ENCODE data around the gene HAND2. TPM values are rescaled to one million over a fixed set of nuclear protein-coding genes. Genes with fewer than 3 reads are reported as not detected.
A peak's percentile ranks its signal among the peaks of the same experiment; 100 is the strongest.

Gene HAND2
- total and polyA plus RNA-seq, 2 of the 8 experiments (the other 6 are each of a cell fraction or from before 2014, with no cell fraction given) = 0.05 TPM; not detected in 1

GRCh38 chr4:173509036-173510001 is 20.7 kb downstream of the HAND2 start:
- Histone ChIP-seq H3K23me2 (ENCODE audit: low read depth, low read length) (peaks cover 2% of the 10 kb centered on the region; the same call in 1 of the 2 replicates), H2BK15ac (ENCODE audit: low read length) (no peak overlapping the region), H3K9ac (replicated peaks in 1 of 4; ENCODE audit: extremely low read depth in 1 of 4, low read depth in 3 of 4, low read length in 3 of 4) (no peak overlapping the region), H2BK12ac (ENCODE audit: low read depth, low read length) (no peak overlapping the region), H2BK5ac (ENCODE audit: low read depth, low read length) (no peak overlapping the region), H2BK20ac (ENCODE audit: low read length) (no peak overlapping the region), H2AK5ac (ENCODE audit: low read depth, low read length) (no peak overlapping the region), H3K14ac (ENCODE audit: insufficient read length) (no peak overlapping the region), H3K4me1 (replicated peaks in 1 of 4; ENCODE audit: control insufficient read depth in 3 of 4, insufficient read depth in 4 of 4, low read length in 3 of 4) (peaks cover 0 to 21% (median 13%) of the 10 kb centered on the region in 4 experiments; a peak in 6 of 7 replicates), H4K5ac (ENCODE audit: insufficient read length, low read depth, low read length) (no peak overlapping the region), H3K4me3 (ENCODE audit: extremely low read depth in 1 of 4, insufficient read depth in 2 of 4, low read depth in 3 of 4, low read length in 4 of 4) (peak overlapping the region; percentile 17 to 50 (median 22); a peak in 6 of 8 replicates), H3K79me2 (ENCODE audit: control insufficient read depth in 1 of 2, insufficient read depth in 2 of 2, low read length in 2 of 2) (no peaks in the 10 kb centered on the region), H4K91ac (replicated peaks; ENCODE audit: insufficient read length, low read length) (no peak overlapping the region), H4K8ac (ENCODE audit: extremely low read depth, insufficient read depth, low read length) (no peak overlapping the region; the same call in 1 of the 2 replicates), H2BK120ac (replicated peaks; ENCODE audit: low read depth, low read length) (no peak overlapping the region), H2AFZ (ENCODE audit: low read length) (no peak overlapping the region), H3K4me2 (ENCODE audit: insufficient read depth in 1 of 2, low read depth in 2 of 2, low read length in 2 of 2) (peak overlapping the region; percentile 65 to 66), H3K4ac (replicated peaks; ENCODE audit: insufficient read length, low read depth, low read length) (no peak overlapping the region), H4K20me1 (replicated peaks in 1 of 2; ENCODE audit: control insufficient read depth in 1 of 2, insufficient read depth in 2 of 2, low read length in 2 of 2) (peaks cover 10 to 17% of the 10 kb centered on the region in 2 experiments), H3K23ac (ENCODE audit: insufficient read length) (no peak overlapping the region), H3K36me3 (ENCODE audit: control insufficient read depth in 2 of 4, insufficient read depth in 4 of 4, low read length in 3 of 4) (no peaks in the 10 kb centered on the region), H3K27ac (ENCODE audit: low read depth, low read length) (no peak overlapping the region), H3K18ac (ENCODE audit: extremely low read depth, low read length) (no peak overlapping the region), H3K27me3 (replicated peaks in 1 of 4; ENCODE audit: control insufficient read depth in 3 of 4, extremely low read depth in 1 of 4, insufficient read depth in 3 of 4, low read length in 3 of 4) (peaks cover 95 to 100% (median 100%) of the 10 kb centered on the region in 4 experiments), H3K56ac (replicated peaks; ENCODE audit: insufficient read length, low read depth, low read length) (no peak overlapping the region), H3K9me3 (ENCODE audit: insufficient read depth in 2 of 2, low read depth in 1 of 2, low read length in 1 of 2) (no peaks in the 10 kb centered on the region), H3K79me1 (ENCODE audit: low read depth, low read length) (no peaks in the 10 kb centered on the region)
- ChIA-PET CTCF (ENCODE audit: partially characterized antibody) (interaction anchor here (0.8 to 3.6 kb wide), 14 partner anchors 9 to 644 kb away, joined by 3 to 27 read pairs (median 6); partner anchors contain the start of gene HAND2), POLR2A (ENCODE audit: partially characterized antibody) (interaction anchor here (0.7 to 2.7 kb wide), 9 partner anchors 9 to 707 kb away, joined by 3 to 8 read pairs (median 4); partner anchors contain the start of genes HAND2 and HMGB2)
- DNase-seq (ENCODE audit: low read depth in 1 of 2, low spot score in 2 of 2) = peak in 1 of 2 experiments; percentile 65
- WGBS, 2 experiments (ENCODE audit: extremely low coverage in 1 of 2, insufficient coverage in 1 of 2, insufficient read length in 1 of 2, insufficient replicate concordance in 2 of 2, low coverage in 1 of 2, low lambda C conversion rate in 2 of 2, missing lambda C conversion rate in 1 of 2) = 2% methylated on average over 66 of the region's 72 CpGs; no CpG with 5 or more reads in 1 of the 2 experiments
- no peak for FAIRE-seq
- TF ChIP-seq RNF2 (IDR thresholded peaks at IDR 0.05; ENCODE audit: borderline replicate concordance, low read depth, low read length, missing control alignments, poor library complexity, severe bottlenecking) (peak; percentile 97), JUN (IDR thresholded peaks at IDR 0.05; ENCODE audit: low read depth, low read length) (no peak), SUZ12 (IDR thresholded peaks at IDR 0.05; ENCODE audit: low read length) (peak; percentile 99), GABPA (IDR thresholded peaks at IDR 0.05; ENCODE audit: borderline replicate concordance, insufficient read depth, low read length) (peak; percentile 16; the same call in 1 of the 2 replicates), CTBP2 (IDR thresholded peaks at IDR 0.05; ENCODE audit: borderline replicate concordance, insufficient read depth, insufficient read length, low read length) (peak; percentile 99), NANOG (IDR thresholded peaks at IDR 0.05; ENCODE audit: insufficient read depth, low read depth, low read length, poor library complexity, severe bottlenecking) (no peak), EGR1 (IDR thresholded peaks at IDR 0.05; ENCODE audit: borderline replicate concordance, low read depth, low read length) (peak; percentile 78; the same call in 1 of the 2 replicates), CBX8 (IDR thresholded peaks at IDR 0.05; ENCODE audit: borderline replicate concordance, low read depth, low read length) (peak; percentile 46), RFX5 (IDR thresholded peaks at IDR 0.05; ENCODE audit: borderline replicate concordance, low read depth, low read length) (no peak)
